Measurements from ENCODE around the gene STYXL1.
"Not testable (repeated sequence)": the region's sequence is repeated elsewhere in the genome, so short reads cannot be mapped to it uniquely, and the experiment has no call there.

STYXL1 gene

GRCh38 chr7:76065016-76065612 lies 17.3 kb upstream of the STYXL1 start:
- no peak for DNase-seq

- DNase-seq: no peak
These were observed 16.6 kb upstream of the STYXL1 start for GRCh38 chr7:76064208-76064970.

GRCh38 chr7:76063525-76063924 lies 15.7 kb upstream of the STYXL1 start:
- no peak for DNase-seq

GRCh38 chr7:76063114-76063513 lies 15.3 kb upstream of the STYXL1 start:
- no peak for DNase-seq

GRCh38 chr7:76062254-76062653 lies 14.5 kb upstream of the STYXL1 start:
- DNase-seq: no peak

GRCh38 chr7:76060842-76061241 lies 13.0 kb upstream of the STYXL1 start:
- DNase-seq: no peak

GRCh38 chr7:76058745-76059144 lies 10.9 kb upstream of the STYXL1 start:
- DNase-seq: not testable (repeated sequence)

- no peak for DNase-seq
These were observed 10.0 kb upstream of the STYXL1 start for GRCh38 chr7:76057813-76058145.

- DNase-seq: no peak
These were observed 9.5 kb upstream of the STYXL1 start for GRCh38 chr7:76057103-76057812.

GRCh38 chr7:76056241-76056640 lies 8.4 kb upstream of the STYXL1 start:
- no peak for DNase-seq

GRCh38 chr7:76054123-76055120 lies 6.6 kb upstream of the STYXL1 start:
- DNase-seq: no peak

- no peak for DNase-seq
These were observed 5.7 kb upstream of the STYXL1 start for GRCh38 chr7:76053461-76053860.

GRCh38 chr7:76052681-76053080 lies 4.9 kb upstream of the STYXL1 start:
- not testable (repeated sequence) for DNase-seq

GRCh38 chr7:76051840-76052239 lies 4.0 kb upstream of the STYXL1 start:
- DNase-seq: no peak

GRCh38 chr7:76050545-76050944 lies 2.7 kb upstream of the STYXL1 start:
- no peak for DNase-seq

- no peak for DNase-seq
These were observed 1.5 kb upstream of the STYXL1 start for GRCh38 chr7:76049295-76049694.

- DNase-seq: no peak
These were observed 828 bp upstream of the STYXL1 start for GRCh38 chr7:76048668-76048988.

GRCh38 chr7:76047305-76047810 lies 442 bp downstream of the STYXL1 start:
- no peak for DNase-seq

- no peak for DNase-seq
These were observed 3.4 kb downstream of the STYXL1 start for GRCh38 chr7:76044375-76044865.

- no peak for DNase-seq
These were observed 7.7 kb downstream of the STYXL1 start for GRCh38 chr7:76040126-76040525.

- no peak for DNase-seq
These were observed 10.5 kb downstream of the STYXL1 start for GRCh38 chr7:76037310-76037709.

- DNase-seq: no peak
These were observed 15.8 kb downstream of the STYXL1 start for GRCh38 chr7:76031964-76032363.

- DNase-seq: not testable (repeated sequence)
These were observed 18.1 kb downstream of the STYXL1 start for GRCh38 chr7:76029682-76030081.

Measured in GOT3 (cell line).